Common myeloid progenitor, CD34-positive (primary cell): ENCODE measurements around the gene NEDD4L.

Experiments used
- CTCF ChIA-PET: fragments of 350-600 bp; sonication (Branson Sonifier 250); formaldehyde crosslinking; loops from one replicate; lab custom pipeline; 2021; ENCODE audit warnings: antibody characterized with exemption; lab: Charles Lee
- POLR2A ChIA-PET: fragments of 350-600 bp; sonication (Branson Sonifier 250); formaldehyde crosslinking; loops from one replicate; lab custom pipeline; 2021; ENCODE audit warnings: antibody characterized with exemption; lab: Charles Lee
- DNase-seq, 3 donors: peaks; one replicate each; pipeline versions ENCODE4 v3.0.0 to v3.0.0-alpha.2; 2013
- H3K27ac ChIP-seq, 2 experiments: 1 replicate in 1 of 2; 2 replicates in 1 of 2; pipeline ENCODE4 v1.7.0; 2013; ENCODE audit warnings: inconsistent platforms in 2 of 2, low read length in 2 of 2, mild to moderate bottlenecking in 2 of 2, low read depth in 1 of 2, moderate library complexity in 1 of 2; ENCODE audit not compliant: severe bottlenecking in 2 of 2, insufficient read depth in 1 of 2, poor library complexity in 1 of 2
- H3K27me3 ChIP-seq, 5 experiments: replicated peaks in 2 of 5; 1 replicate in 3 of 5; 2 replicates in 2 of 5; pipeline versions ENCODE4 v1.6.1 to v1.7.0; 2013; ENCODE audit warnings: low read length in 4 of 5, mild to moderate bottlenecking in 2 of 5, moderate library complexity in 2 of 5, inconsistent platforms in 1 of 5; ENCODE audit not compliant: insufficient read depth in 5 of 5, control insufficient read depth in 4 of 5
- H3K36me3 ChIP-seq, 4 experiments: 1 replicate in 2 of 4; 2 replicates in 2 of 4; pipeline versions ENCODE4 v1.6.1 to v1.7.0; 2013; ENCODE audit warnings: low read length in 3 of 4, control low read depth in 1 of 4, mild to moderate bottlenecking in 1 of 4; ENCODE audit not compliant: control insufficient read depth in 4 of 4, insufficient read depth in 4 of 4
- H3K4me1 ChIP-seq, 4 experiments: 1 replicate in 3 of 4; 2 replicates in 1 of 4; pipeline versions ENCODE4 v1.6.1 to v1.7.1; 2013; ENCODE audit warnings: low read length in 3 of 4, mild to moderate bottlenecking in 3 of 4, control low read depth in 1 of 4, inconsistent platforms in 1 of 4, moderate library complexity in 1 of 4; ENCODE audit not compliant: control insufficient read depth in 4 of 4, insufficient read depth in 4 of 4; ENCODE audit errors: control extremely low read depth in 1 of 4
- H3K4me3 ChIP-seq, 7 experiments: 1 replicate in 4 of 7; 2 replicates in 3 of 7; pipeline versions ENCODE4 v1.5.1 to v1.7.0; 2013; ENCODE audit warnings: mild to moderate bottlenecking in 7 of 7, low read length in 6 of 7, moderate library complexity in 6 of 7, inconsistent platforms in 2 of 7, low read depth in 2 of 7, control low read depth in 1 of 7; ENCODE audit not compliant: insufficient read depth in 4 of 7, control insufficient read depth in 1 of 7; ENCODE audit errors: extremely low read depth in 1 of 7
- H3K9me3 ChIP-seq, 5 experiments: 1 replicate in 4 of 5; 2 replicates in 1 of 5; pipeline versions ENCODE4 v1.6.1 to v1.7.1; 2013; ENCODE audit warnings: low read length in 4 of 5, mild to moderate bottlenecking in 2 of 5, inconsistent platforms in 1 of 5, low read depth in 1 of 5, moderate library complexity in 1 of 5; ENCODE audit not compliant: control insufficient read depth in 4 of 5, insufficient read depth in 2 of 5; ENCODE audit errors: control extremely low read depth in 1 of 5
- WGBS: methylation state at CpG from one replicate; pipeline ENCODE4 v1.1.5; 2013; ENCODE audit not compliant: insufficient coverage; 5-methylcytosine and 5-hydroxymethylcytosine counted together

The NEDD4L gene

GRCh38 chr18:58186258-58186948 lies 142.4 kb downstream of the NEDD4L start:
- Histone ChIP-seq H3K27ac (no peak overlapping the region), H3K27me3 (peaks cover 0 to 2% (median 0%) of the 10 kb centered on the region in 5 experiments), H3K4me3 (no peak overlapping the region), H3K36me3 (no peaks in the 10 kb centered on the region), H3K9me3 (no peaks in the 10 kb centered on the region), H3K4me1 (no peaks in the 10 kb centered on the region)
- 100% methylated on average over 4 of the region's 6 CpGs for WGBS
- POLR2A ChIA-PET, result no interaction called here
- peak in 2 of 3 donors; percentile 17 to 31 for DNase-seq
- CTCF ChIA-PET, result interaction anchor here (0.6 kb wide), 1 partner anchor 176 kb away, joined by 3 read pairs; no protein-coding TSS in a partner anchor

GRCh38 chr18:58187674-58188073 lies 143.6 kb downstream of the NEDD4L start:
- no peak for DNase-seq
- Histone ChIP-seq H3K27me3 (peaks cover 0 to 2% (median 0%) of the 10 kb centered on the region in 5 experiments), H3K4me3 (no peak overlapping the region), H3K36me3 (no peaks in the 10 kb centered on the region), H3K9me3 (no peaks in the 10 kb centered on the region), H3K27ac (no peak overlapping the region), H3K4me1 (no peaks in the 10 kb centered on the region)
- CTCF ChIA-PET, result no interaction called here
- 100% methylated on average over 1 of the region's 6 CpGs for WGBS
- POLR2A ChIA-PET, result no interaction called here

GRCh38 chr18:58188996-58189395 lies 145.0 kb downstream of the NEDD4L start:
- Histone ChIP-seq H3K9me3 (no peaks in the 10 kb centered on the region), H3K27ac (no peak overlapping the region), H3K4me1 (no peaks in the 10 kb centered on the region), H3K27me3 (peaks cover 0 to 2% (median 0%) of the 10 kb centered on the region in 5 experiments), H3K36me3 (no peaks in the 10 kb centered on the region), H3K4me3 (no peak overlapping the region)
- POLR2A ChIA-PET, result no interaction called here
- DNase-seq, result no peak
- CTCF ChIA-PET, result interaction anchor here (1.7 kb wide), 1 partner anchor 8 kb away, joined by 9 read pairs; no protein-coding TSS in a partner anchor
- 100% methylated on average over 4 of the region's 5 CpGs for WGBS

GRCh38 chr18:58190842-58191530 lies 147.0 kb downstream of the NEDD4L start:
- H3K4me1 ChIP-seq, result peaks cover 3 to 10% (median 7%) of the 10 kb centered on the region in 4 experiments
- no peaks in the 10 kb centered on the region for H3K9me3 ChIP-seq
- WGBS, result 100% methylated on average over 1 of the region's 5 CpGs
- no peaks in the 10 kb centered on the region for H3K36me3 ChIP-seq
- H3K27me3 ChIP-seq, result peaks cover 0 to 3% (median 2%) of the 10 kb centered on the region in 5 experiments
- ChIA-PET CTCF (interaction anchor here (0.6 to 3.9 kb wide), 3 partner anchors 9 to 315 kb away, joined by 3 to 33 read pairs (median 3); no protein-coding TSS in a partner anchor), POLR2A (no interaction called here)
- no peak overlapping the region for H3K27ac ChIP-seq
- H3K4me3 ChIP-seq, result no peak overlapping the region
- DNase-seq, result no peak

- 100% methylated on average over 1 of the region's 2 CpGs for WGBS
- no peak overlapping the region for H3K4me3 ChIP-seq
- no peak for DNase-seq
- H3K27ac ChIP-seq, result no peak overlapping the region
- ChIA-PET CTCF (interaction anchor here (1.4 to 3.9 kb wide), 3 partner anchors 10 to 310 kb away, joined by 3 to 33 read pairs (median 5); no protein-coding TSS in a partner anchor), POLR2A (no interaction called here)
- peaks cover 0 to 3% (median 2%) of the 10 kb centered on the region in 5 experiments for H3K27me3 ChIP-seq
- H3K36me3 ChIP-seq, result no peaks in the 10 kb centered on the region
- H3K4me1 ChIP-seq, result peaks cover 3 to 10% (median 7%) of the 10 kb centered on the region in 4 experiments
- H3K9me3 ChIP-seq, result no peaks in the 10 kb centered on the region
Observed at GRCh38 chr18:58191626-58192025, 147.6 kb downstream of the NEDD4L start.

GRCh38 chr18:58192519-58192918 lies 148.5 kb downstream of the NEDD4L start:
- Histone ChIP-seq H3K27ac (no peak overlapping the region), H3K4me3 (no peak overlapping the region), H3K27me3 (peaks cover 0 to 8% (median 2%) of the 10 kb centered on the region in 5 experiments), H3K4me1 (peaks cover 3 to 10% (median 7%) of the 10 kb centered on the region in 4 experiments), H3K36me3 (no peaks in the 10 kb centered on the region), H3K9me3 (no peaks in the 10 kb centered on the region)
- POLR2A ChIA-PET, result no interaction called here
- 100% methylated on average over 4 of the region's 4 CpGs for WGBS
- CTCF ChIA-PET, result interaction anchor here (1.3 to 3.9 kb wide), 4 partner anchors 10 to 310 kb away, joined by 3 to 33 read pairs (median 4); no protein-coding TSS in a partner anchor
- DNase-seq, result no peak
